SK-N-SH (cell line): ENCODE data around the gene FICD. TPM values are rescaled to one million over a fixed set of nuclear protein-coding genes. Genes with fewer than 3 reads are reported as not detected.

Source experiments
- CTCF ChIA-PET: fragments of 300-600, 350-600 bp; formaldehyde crosslinking; extraction: SDS; loops from one replicate; lab custom pipeline; 2021; lab: Yijun Ruan, JAX
- POLR2A ChIA-PET: fragments of 350-600 bp; sonication (Branson Sonifier 250); formaldehyde crosslinking; extraction: SDS; loops from one replicate; lab custom pipeline; 2020; ENCODE audit warnings: antibody characterized with exemption, inconsistent platforms; lab: Yijun Ruan, JAX
- DNase-seq: peaks from one replicate; pipeline ENCODE4 v3.0.0; 2012
- H2AFZ ChIP-seq: fragments of 200-600 bp; sonication (generic); 2 replicates; pipeline ENCODE4 v1.8.1; 2016; ENCODE audit warnings: antibody characterized with exemption, mild to moderate bottlenecking, low read depth
- H3F3A ChIP-seq: fragments of 200-600 bp; sonication (generic); replicated peaks from 2 replicates; pipeline ENCODE3; 2016; ENCODE audit warnings: antibody characterized with exemption, mild to moderate bottlenecking; ENCODE audit not compliant: insufficient read depth
- H3K27ac ChIP-seq, 2 experiments: fragments of 200-500 bp in 1 of 2; fragments of 200-600 bp in 1 of 2; sonication (Bioruptor generic) in 1 of 2; sonication (generic), shearing (Covaris generic) in 1 of 2; 2 replicates each; pipeline versions ENCODE4 v1.5.1 to v1.6.1; 2014 to 2016; ENCODE audit warnings: low read depth in 2 of 2, inconsistent platforms in 1 of 2, low read length in 1 of 2, mild to moderate bottlenecking in 1 of 2, mixed read lengths in 1 of 2
- H3K27me3 ChIP-seq: fragments of 200-600 bp; sonication (generic), shearing (Covaris generic); 2 replicates; pipeline ENCODE4 v1.6.1; 2016; ENCODE audit warnings: mixed run types; ENCODE audit not compliant: insufficient read depth
- H3K36me3 ChIP-seq, 2 experiments: fragments of 200-500 bp in 1 of 2; fragments of 200-600 bp in 1 of 2; sonication (Bioruptor generic) in 1 of 2; sonication (generic) in 1 of 2; replicated peaks in 1 of 2; 2 replicates each; pipeline versions ENCODE3 to v1.5.1; 2014 to 2016; ENCODE audit warnings: low read length in 1 of 2, mild to moderate bottlenecking in 1 of 2; ENCODE audit not compliant: insufficient read depth in 2 of 2, control insufficient read depth in 1 of 2
- H3K4me1 ChIP-seq, 2 experiments: fragments of 200-500 bp in 1 of 2; fragments of 200-600 bp in 1 of 2; sonication (Bioruptor generic) in 1 of 2; sonication (generic), shearing (Covaris generic) in 1 of 2; 2 replicates each; pipeline versions ENCODE4 v1.5.1 to v1.6.1; 2014 to 2016; ENCODE audit warnings: low read depth in 1 of 2, low read length in 1 of 2, mixed run types in 1 of 2; ENCODE audit not compliant: insufficient read depth in 2 of 2, control insufficient read depth in 1 of 2
- H3K4me2 ChIP-seq: fragments of 200-600 bp; sonication (generic), shearing (Covaris generic); 2 replicates; pipeline ENCODE4 v1.6.1; 2017; ENCODE audit warnings: mixed run types
- H3K4me3 ChIP-seq, 2 experiments: fragments of 200-500 bp in 1 of 2; fragments of 200-600 bp in 1 of 2; sonication (Bioruptor generic) in 1 of 2; sonication (generic), shearing (Covaris generic) in 1 of 2; 2 replicates each; pipeline versions ENCODE4 v1.5.1 to v1.8.1; 2014 to 2016; ENCODE audit warnings: low read depth in 2 of 2, inconsistent platforms in 1 of 2, low read length in 1 of 2, mild to moderate bottlenecking in 1 of 2, mixed read lengths in 1 of 2, moderate library complexity in 1 of 2
- H3K79me2 ChIP-seq: fragments of 200-600 bp; sonication (generic); 2 replicates; pipeline ENCODE4 v1.8.1; 2017; ENCODE audit warnings: mild to moderate bottlenecking; ENCODE audit not compliant: insufficient read depth
- H3K9ac ChIP-seq: fragments of 200-600 bp; sonication (generic); 2 replicates; pipeline ENCODE4 v1.6.1; 2017; ENCODE audit warnings: mixed run types
- H3K9me2 ChIP-seq: fragments of 200-600 bp; sonication (generic); 2 replicates; pipeline ENCODE4 v1.6.1; 2017; ENCODE audit warnings: mixed run types
- H3K9me3 ChIP-seq: fragments of 200-600 bp; sonication (generic); 2 replicates; pipeline ENCODE4 v1.6.1; 2017; ENCODE audit warnings: mixed run types, mild to moderate bottlenecking, moderate library complexity
- H4K20me1 ChIP-seq: fragments of 200-600 bp; sonication (generic); 2 replicates; pipeline ENCODE4 v1.6.1; 2017; ENCODE audit warnings: mild to moderate bottlenecking, mixed run types; ENCODE audit not compliant: insufficient read depth
- CTCF ChIP-seq: fragments of 200-600 bp; sonication (generic); IDR thresholded peaks from 2 replicates; pipeline ENCODE4 v1.6.1; 2017; ENCODE audit warnings: antibody characterized with exemption, mild to moderate bottlenecking, moderate library complexity
- EP300 ChIP-seq, 2 experiments: IDR thresholded peaks; 2 replicates each; pipeline versions ENCODE4 v1.4.0 to v1.6.1; 2012; ENCODE audit warnings: borderline replicate concordance in 1 of 2, low read depth in 1 of 2, low read length in 1 of 2
- FOXJ3 ChIP-seq: sonication (generic); formaldehyde crosslinking; IDR thresholded peaks from 2 replicates; pipeline ENCODE4 v1.5.1; 2020; ENCODE audit warnings: mild to moderate bottlenecking, missing genetic modification reagents
- FOXM1 ChIP-seq: IDR thresholded peaks from 2 replicates; pipeline ENCODE4 v1.4.0; 2012; ENCODE audit warnings: low read depth, mild to moderate bottlenecking
- GABPA ChIP-seq: IDR thresholded peaks from 2 replicates; pipeline ENCODE4 v1.4.0; 2012; ENCODE audit warnings: low read depth, mild to moderate bottlenecking
- IRF3 ChIP-seq: fragments of 150-350 bp; IDR thresholded peaks from 2 replicates; pipeline ENCODE4 v1.6.1; 2016; ENCODE audit warnings: mild to moderate bottlenecking, low read depth, low read length
- JUND ChIP-seq: IDR thresholded peaks from 2 replicates; pipeline ENCODE4 v1.4.0; 2012
- PBX3 ChIP-seq: IDR thresholded peaks from 2 replicates; pipeline ENCODE4; 2012
- POLR2AphosphoS5 ChIP-seq: IDR thresholded peaks from 2 replicates; pipeline ENCODE4 v1.6.1; 2012; ENCODE audit warnings: low read depth, low read length
- RAD21 ChIP-seq: IDR thresholded peaks from 2 replicates; pipeline ENCODE4 v1.6.1; 2012; ENCODE audit warnings: mild to moderate bottlenecking, low read length
- REST ChIP-seq: IDR thresholded peaks from 2 replicates; pipeline ENCODE4 v1.6.1; 2012; ENCODE audit warnings: mild to moderate bottlenecking, low read depth, low read length, moderate library complexity
- RFX5 ChIP-seq: IDR thresholded peaks from 2 replicates; pipeline ENCODE4 v1.6.1; 2012; ENCODE audit warnings: mild to moderate bottlenecking, improper control_type of control experiment, low read length
- RXRA ChIP-seq: IDR thresholded peaks from 2 replicates; pipeline ENCODE4 v1.4.0; 2012; ENCODE audit warnings: low read depth, mild to moderate bottlenecking, borderline replicate concordance
- SIN3A ChIP-seq: IDR thresholded peaks from 2 replicates; pipeline ENCODE4 v1.6.1; 2012; ENCODE audit warnings: low read depth, mild to moderate bottlenecking, low read length, moderate library complexity, borderline replicate concordance
- TEAD4 ChIP-seq: IDR thresholded peaks from 2 replicates; pipeline ENCODE4 v1.4.0; 2012; ENCODE audit warnings: mild to moderate bottlenecking, borderline replicate concordance; ENCODE audit not compliant: insufficient read depth
- USF1 ChIP-seq: IDR thresholded peaks from 2 replicates; pipeline ENCODE4 v1.4.0; 2012; ENCODE audit warnings: low read depth, borderline replicate concordance
- WGBS: methylation state at CpG from one replicate; pipeline ENCODE4 v1.1.6; 2017; ENCODE audit warnings: low lambda C conversion rate; 5-methylcytosine and 5-hydroxymethylcytosine counted together
- polyA plus RNA-seq, 3 experiments: library from polyadenylated mRNA; depleted of rRNA; stranded (reverse); fragments of >200 nt; gene quantifications; 2 replicates each; pipeline ENCODE4 v1.2.3, GENCODE V29; 2012

Gene FICD
- polyA plus RNA-seq, 1 of the 3 experiments (the other 2 are of a cell fraction) = 1.0 TPM

- H3K36me3 ChIP-seq = peaks cover 49 to 57% of the 10 kb centered on the region in 2 experiments
- POLR2A ChIA-PET = interaction anchor here (0.8 kb wide), 1 partner anchor 43 kb away, joined by 3 read pairs; no protein-coding TSS in a partner anchor
- CTCF ChIA-PET = interaction anchor here (0.7 to 16.0 kb wide), 8 partner anchors 10 to 648 kb away, joined by 3 to 503 read pairs (median 3); partner anchors contain the start of gene ALKBH2
- WGBS = 90% methylated on average over 4 of the region's 4 CpGs
- no peaks in the 10 kb centered on the region for H3K27me3 ChIP-seq
- H3K79me2 ChIP-seq = peaks cover 28% of the 10 kb centered on the region
- H3K9ac ChIP-seq = no peak overlapping the region
- H3K27ac ChIP-seq = peak overlapping the region; percentile 46 to 86; a peak in 3 of 4 replicates
- no peak overlapping the region for H3K4me3 ChIP-seq
- TF ChIP-seq EP300 (IDR thresholded peaks at IDR 0.05; ENCODE audit: borderline replicate concordance in 1 of 2, low read depth in 1 of 2, low read length in 1 of 2) (no peak), JUND (no peak)
- H3K4me2 ChIP-seq = 0 out of 2 replicates have a peak overlapping the region, but pooled peaks have one; percentile 3
- H3K9me2 ChIP-seq = no peaks in the 10 kb centered on the region
- peaks cover 24% of the 10 kb centered on the region for H3F3A ChIP-seq
- no peaks in the 10 kb centered on the region for H3K9me3 ChIP-seq
- DNase-seq = no peak
- no peak overlapping the region for H2AFZ ChIP-seq
- H3K4me1 ChIP-seq = peaks cover 31 to 34% of the 10 kb centered on the region in 2 experiments
- no peaks in the 10 kb centered on the region; the same call in 1 of the 2 replicates for H4K20me1 ChIP-seq
These were observed 51.4 kb downstream of the FICD start for GRCh38 chr12:108566452-108566851.

GRCh38 chr12:108567406-108568337 is 52.6 kb downstream of the FICD start:
- WGBS = 63% methylated on average over 7 of the region's 7 CpGs
- Histone ChIP-seq H3K27me3 (no peaks in the 10 kb centered on the region), H3K9ac (no peak overlapping the region), H3K79me2 (peaks cover 21% of the 10 kb centered on the region), H3K9me3 (no peaks in the 10 kb centered on the region), H3K36me3 (peaks cover 49 to 57% of the 10 kb centered on the region in 2 experiments), H4K20me1 (no peaks in the 10 kb centered on the region; the same call in 1 of the 2 replicates), H3K4me2 (no peak overlapping the region), H3K4me3 (no peak overlapping the region), H3K9me2 (no peaks in the 10 kb centered on the region), H2AFZ (no peak overlapping the region), H3F3A (peaks cover 17% of the 10 kb centered on the region), H3K27ac (peak overlapping the region; percentile 7 to 9; a peak in 2 of 4 replicates), H3K4me1 (peaks cover 31% of the 10 kb centered on the region in 2 experiments)
- ChIA-PET POLR2A (interaction anchor here (0.6 kb wide), 1 partner anchor 236 kb away, joined by 3 read pairs; no protein-coding TSS in a partner anchor), CTCF (interaction anchor here (0.6 to 16.0 kb wide), 6 partner anchors 8 to 525 kb away, joined by 3 to 503 read pairs (median 3); partner anchors contain the start of gene ALKBH2)
- DNase-seq = no peak
- TF ChIP-seq RFX5 = no peak
- no peak for TF ChIP-seq SIN3A
- no peak for TF ChIP-seq USF1
- TF ChIP-seq RXRA = no peak
- no peak for TF ChIP-seq PBX3
- TF ChIP-seq FOXM1 = no peak
- no peak for TF ChIP-seq GABPA
- TF ChIP-seq IRF3 = no peak
- TF ChIP-seq FOXJ3 (CRISPR knock-in tag) = no peak
- TF ChIP-seq RAD21 = no peak
- TF ChIP-seq TEAD4 = no peak
- no peak for TF ChIP-seq POLR2AphosphoS5
- no peak for TF ChIP-seq REST
- TF ChIP-seq JUND = no peak
- no peak for TF ChIP-seq CTCF
